GM21367 (cell line): Measurements from ENCODE around the gene FAM193A.
A peak's percentile ranks its signal among the peaks of the same experiment; 100 is the strongest.

Experiments
- ATAC-seq: cut with Tn5 transposase; IDR thresholded peaks from one replicate; pipeline ENCODE4 v1.9.1; 2021; ENCODE audit not compliant: unreplicated experiment

Gene FAM193A, protein sequence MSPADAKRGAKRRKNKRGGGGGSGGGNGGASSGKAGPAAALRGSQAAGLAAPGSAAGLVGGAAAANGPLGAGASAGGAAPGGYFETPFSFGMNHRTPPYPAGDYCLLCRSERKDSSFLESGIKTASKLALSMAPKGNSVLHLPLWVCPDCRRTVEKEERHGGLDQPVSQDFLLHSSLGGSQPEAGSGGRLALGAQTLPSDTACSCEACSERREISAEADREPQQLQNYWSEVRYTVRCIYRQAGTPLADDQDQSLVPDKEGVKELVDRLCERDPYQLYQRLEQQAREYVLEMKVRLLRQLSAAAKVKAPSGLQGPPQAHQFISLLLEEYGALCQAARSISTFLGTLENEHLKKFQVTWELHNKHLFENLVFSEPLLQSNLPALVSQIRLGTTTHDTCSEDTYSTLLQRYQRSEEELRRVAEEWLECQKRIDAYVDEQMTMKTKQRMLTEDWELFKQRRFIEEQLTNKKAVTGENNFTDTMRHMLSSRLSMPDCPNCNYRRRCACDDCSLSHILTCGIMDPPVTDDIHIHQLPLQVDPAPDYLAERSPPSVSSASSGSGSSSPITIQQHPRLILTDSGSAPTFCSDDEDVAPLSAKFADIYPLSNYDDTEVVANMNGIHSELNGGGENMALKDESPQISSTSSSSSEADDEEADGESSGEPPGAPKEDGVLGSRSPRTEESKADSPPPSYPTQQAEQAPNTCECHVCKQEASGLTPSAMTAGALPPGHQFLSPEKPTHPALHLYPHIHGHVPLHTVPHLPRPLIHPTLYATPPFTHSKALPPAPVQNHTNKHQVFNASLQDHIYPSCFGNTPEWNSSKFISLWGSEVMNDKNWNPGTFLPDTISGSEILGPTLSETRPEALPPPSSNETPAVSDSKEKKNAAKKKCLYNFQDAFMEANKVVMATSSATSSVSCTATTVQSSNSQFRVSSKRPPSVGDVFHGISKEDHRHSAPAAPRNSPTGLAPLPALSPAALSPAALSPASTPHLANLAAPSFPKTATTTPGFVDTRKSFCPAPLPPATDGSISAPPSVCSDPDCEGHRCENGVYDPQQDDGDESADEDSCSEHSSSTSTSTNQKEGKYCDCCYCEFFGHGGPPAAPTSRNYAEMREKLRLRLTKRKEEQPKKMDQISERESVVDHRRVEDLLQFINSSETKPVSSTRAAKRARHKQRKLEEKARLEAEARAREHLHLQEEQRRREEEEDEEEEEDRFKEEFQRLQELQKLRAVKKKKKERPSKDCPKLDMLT (N-terminal part only)

GRCh38 chr4:2536193-2537010 is at the start of gene FAM193A:
Gene FAM193A (plus strand): TSS chr4:2536647. CDS start chr4:2536916, 269 bp downstream.
- ATAC-seq: peak; percentile 66

GRCh38 chr4:2486981-2487380 is 49.5 kb upstream of the FAM193A start:
- ATAC-seq: no peak

GRCh38 chr4:2487632-2488031 is 48.8 kb upstream of the FAM193A start:
- ATAC-seq: peak; percentile 58

DNA sequence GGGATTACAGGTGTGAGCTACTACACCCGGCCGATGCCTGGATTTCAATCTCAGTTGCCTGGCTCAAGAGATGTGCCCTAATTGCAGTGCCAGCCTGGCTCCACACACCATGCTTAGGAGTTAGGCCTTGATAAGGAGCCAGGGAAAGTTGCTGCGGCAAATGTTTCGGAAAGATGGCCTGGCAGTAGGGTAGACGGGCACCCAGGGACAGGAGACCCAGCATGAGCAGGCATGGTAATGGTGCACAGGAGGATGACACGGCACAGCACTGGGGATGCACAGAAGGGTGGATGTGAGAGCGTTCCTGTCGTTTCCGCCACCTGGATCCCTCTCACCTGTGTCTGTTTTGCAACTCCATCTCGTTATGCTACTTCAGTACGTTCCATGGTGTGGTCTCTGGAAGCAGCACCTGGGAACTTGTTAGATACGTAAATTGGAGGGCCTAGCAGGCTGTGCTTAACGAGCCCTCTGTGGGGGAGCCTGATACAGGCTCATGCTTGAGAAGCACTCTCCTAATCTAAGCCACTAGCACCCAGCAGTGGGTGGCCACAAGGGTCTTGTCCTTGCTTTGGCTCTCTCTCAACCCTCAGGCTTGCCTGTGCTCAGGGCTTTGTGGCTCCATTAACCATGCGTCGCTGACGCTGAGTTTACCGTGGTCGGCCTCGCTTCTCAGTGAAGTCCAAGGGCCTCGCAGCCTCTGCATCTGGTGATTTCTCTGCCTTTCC is 47.2 kb upstream of the FAM193A start:
- ATAC-seq: no peak

DNA sequence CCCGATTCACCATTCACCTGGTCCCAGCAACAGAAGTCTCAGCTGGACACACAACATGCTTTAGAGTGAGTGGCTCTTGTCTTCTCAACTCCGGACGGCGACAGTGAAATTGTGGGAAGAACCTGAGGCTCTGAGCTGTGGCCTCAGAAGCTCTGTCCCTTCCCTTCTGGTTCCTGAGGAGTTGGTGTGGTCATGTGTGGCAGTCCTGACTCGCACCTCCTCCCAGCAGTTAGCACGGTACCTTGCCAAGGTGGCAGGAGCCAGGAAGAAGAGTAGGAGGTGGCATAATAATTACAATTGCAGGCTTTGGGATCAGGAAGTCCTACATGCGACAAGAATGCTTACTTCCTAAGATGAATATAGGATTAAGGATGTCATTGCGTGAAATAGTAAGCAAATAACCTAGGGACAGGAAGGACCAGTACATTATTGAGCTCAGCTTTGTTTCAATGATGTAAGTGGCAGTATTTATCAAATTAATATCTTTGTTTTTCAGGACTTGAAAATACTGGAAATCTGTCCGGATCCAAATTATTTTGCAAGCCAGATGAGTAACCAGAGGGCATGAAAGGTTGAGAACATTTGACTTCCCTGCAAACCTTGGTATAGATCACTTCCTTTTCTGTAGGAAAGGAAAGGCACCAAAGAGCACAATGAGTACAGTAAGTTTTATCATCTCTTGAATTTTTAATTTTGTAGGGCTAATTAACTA is 46.5 kb upstream of the FAM193A start:
- no peak for ATAC-seq

GRCh38 chr4:2492970-2493369 is 43.5 kb upstream of the FAM193A start:
- no peak for ATAC-seq

DNA sequence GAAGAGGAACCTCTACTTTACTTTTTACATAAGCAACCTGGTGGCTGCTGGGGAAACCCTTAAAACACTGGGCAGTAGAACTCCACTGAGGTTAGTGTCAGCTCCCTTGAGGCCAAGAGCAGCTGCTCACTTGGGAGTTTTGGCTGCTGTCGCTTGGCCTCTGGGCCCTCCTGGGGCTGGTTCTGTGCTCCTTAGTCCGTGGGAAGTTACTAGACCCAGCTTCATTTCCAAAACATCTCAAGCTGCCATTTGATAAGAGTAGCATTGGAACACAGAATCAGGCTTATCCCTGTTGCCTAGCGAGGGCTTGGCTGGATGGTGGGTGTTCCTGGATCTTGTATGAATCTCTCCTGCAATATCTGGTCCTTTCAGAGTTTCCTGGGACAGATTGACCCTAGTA is 41.5 kb upstream of the FAM193A start:
- no peak for ATAC-seq

DNA sequence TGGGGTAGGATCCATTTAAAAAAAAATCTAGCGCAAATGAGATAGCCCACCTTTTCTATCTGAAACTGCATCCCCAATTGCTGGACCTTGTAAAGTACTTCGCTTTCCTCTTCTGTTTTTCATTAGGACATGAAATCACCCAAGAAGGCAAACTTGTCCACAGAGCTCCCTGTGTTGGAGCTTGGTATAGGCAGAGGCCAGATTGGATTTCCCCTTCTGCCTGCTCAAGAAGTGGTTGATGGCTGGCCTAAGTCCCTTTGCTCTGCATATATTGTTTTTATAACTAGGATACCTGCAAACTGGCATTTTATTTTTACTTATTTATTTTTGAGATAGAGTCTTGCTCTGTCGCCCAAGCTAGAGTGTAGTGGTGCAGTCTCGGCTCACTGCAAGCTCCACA is 39.1 kb upstream of the FAM193A start:
- ATAC-seq: no peak

DNA sequence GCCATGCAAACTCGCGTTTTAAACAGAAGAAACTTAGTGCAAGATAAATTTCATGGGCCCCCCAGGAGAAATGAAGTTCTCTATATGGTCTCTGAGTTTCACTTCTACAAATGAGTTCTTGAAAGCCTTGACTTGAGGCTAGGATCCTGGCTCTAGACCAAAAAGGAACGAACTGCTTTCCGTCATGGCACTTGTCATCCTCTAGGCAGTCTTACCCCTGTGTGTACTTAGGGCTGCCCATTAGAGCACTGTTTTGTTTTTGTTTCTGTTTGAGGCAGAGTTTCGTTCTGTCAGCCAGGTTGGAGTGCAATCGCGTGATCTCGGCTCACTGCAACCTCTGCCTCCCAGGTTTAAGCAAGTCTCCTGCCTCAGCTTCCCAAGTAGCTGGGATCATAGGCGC is 38.5 kb upstream of the FAM193A start:
- peak; percentile 91 for ATAC-seq

DNA sequence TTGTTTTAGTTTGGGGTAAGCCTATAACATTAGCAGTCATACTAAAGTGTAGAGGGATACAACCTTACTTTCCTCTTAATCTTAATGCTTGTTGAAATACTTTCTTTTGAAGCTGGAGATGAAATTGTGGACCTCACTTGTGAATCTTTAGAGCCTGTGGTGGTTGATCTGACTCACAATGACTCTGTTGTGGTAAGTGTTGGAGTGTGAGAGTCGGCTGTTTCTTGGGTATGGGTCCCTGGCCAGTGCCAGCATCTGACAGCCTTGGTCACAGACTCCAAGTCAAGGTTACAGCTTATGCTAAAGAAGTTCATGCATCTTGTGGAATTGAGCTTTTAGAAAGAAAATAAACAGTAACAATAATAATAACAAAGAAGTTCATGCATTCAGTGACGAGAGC is 35.9 kb upstream of the FAM193A start:
- no peak for ATAC-seq

GRCh38 chr4:2501034-2501594 is 35.3 kb upstream of the FAM193A start:
- ATAC-seq: no peak

GRCh38 chr4:2503809-2504208 is 32.6 kb upstream of the FAM193A start:
- ATAC-seq: no peak

DNA sequence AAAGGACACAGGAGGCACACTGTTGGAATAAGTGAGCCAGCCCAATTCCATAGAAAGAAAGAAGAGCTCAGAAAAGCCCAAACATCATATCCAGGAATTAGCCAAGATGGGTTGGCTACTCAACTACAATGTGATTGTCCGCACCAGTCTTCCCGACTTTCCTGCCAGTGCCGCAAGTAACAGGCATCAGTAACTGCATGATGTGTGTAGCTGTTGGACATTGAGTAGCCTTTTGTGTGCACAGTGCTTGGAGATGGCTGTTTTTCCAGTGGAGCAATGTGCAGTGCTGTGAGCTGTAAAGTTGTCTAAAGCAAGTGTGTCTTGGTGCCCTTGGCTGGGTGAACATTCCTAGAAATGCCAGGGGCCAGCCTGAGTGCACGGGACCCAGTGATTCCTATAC is 29.2 kb upstream of the FAM193A start:
- ATAC-seq: no peak

DNA sequence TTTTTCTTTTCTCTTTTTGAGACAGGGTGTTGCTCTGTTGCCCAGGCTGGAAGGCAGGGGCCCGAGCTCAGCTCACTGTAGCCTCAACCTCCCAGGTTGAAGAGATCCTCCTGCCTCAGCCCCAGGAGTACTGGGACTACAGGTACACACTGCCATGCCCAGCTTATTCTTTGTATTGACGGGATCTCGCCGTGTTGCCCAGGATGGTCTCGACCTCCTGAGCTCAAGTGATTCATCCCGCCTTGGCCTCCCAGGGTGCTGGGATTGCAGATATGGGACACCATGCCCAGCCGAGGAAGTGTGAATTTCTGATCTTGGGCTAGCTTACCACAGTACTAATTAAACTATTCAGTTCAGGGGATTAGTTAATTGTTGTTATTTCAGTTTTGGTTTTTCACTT is 28.6 kb upstream of the FAM193A start:
- ATAC-seq: no peak

GRCh38 chr4:2510351-2511259 is 25.8 kb upstream of the FAM193A start:
- ATAC-seq: no peak

DNA sequence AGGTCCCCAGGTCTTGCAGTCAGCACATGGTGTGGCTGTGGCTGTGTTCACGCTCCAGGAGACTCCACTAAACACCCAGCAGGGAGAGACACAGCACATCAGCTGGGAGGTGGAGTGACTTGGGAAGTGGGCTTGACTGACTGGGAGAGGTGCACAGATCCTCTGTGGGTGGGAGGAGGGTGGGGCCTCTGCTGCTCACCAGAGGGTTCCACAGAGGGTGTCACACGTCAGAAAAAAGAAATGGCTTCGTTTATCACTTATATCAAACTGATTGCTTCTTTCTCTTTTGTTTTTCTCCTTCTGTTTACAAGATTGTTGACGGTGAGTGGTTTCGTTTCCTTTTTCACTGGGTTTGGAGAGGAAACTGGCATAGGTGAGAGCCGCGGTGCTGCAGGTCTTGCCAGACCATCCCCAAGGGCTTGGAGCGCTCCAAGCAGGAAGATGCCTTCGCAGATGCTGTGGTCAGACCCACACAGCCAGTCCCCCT is 24.8 kb upstream of the FAM193A start:
- ATAC-seq: no peak

DNA sequence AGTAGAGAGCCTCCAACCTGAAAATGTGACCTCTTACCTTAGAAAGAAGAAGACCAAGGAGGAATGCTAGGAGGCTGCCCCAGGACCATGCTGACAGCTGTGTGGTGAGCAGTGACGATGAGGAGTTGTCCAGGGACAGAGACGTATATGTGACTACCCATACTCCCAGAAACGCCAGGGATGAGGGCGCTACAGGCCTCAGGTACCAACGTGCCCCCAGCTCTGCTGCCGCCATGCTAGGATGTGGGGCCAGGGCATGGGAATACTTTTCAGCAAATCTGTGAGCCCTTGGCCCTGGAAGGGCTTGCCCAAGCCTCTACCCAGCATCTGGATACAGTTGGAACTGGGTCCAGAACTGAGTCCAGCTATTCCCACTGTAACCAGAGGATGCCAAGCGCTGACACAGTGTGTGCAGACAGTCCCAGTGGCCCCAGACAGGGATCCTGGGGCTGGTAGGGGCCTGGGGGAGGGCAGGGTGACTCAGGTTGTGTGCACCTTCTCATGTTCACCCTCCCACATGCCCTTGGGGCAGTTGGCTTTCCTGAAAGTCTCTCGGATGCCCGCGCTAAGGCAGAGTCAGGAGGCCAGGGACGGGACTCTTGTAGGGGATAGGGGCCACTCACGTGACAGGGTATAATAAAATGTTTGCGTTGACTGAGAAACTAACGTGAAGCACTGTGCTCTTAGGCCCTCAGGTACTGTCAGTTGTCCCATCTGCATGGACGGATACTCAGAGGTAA is 23.9 kb upstream of the FAM193A start:
- ATAC-seq: no peak
